Nucleus accumbens (tissue), 56 donors: ENCODE results near the gene NTRK3.
A peak's percentile ranks its signal among the peaks of the same experiment; 100 is the strongest.

ENCODE experiments used
- DNase-seq, 56 donors: peaks; one replicate each; lab custom pipeline; 2025; lab: John Stamatoyannopoulos, UW

NTRK3 gene

GRCh38 chr15:87955284-87955909 lies 301.1 kb downstream of the NTRK3 start:
- peak in 17 of 56 donors; percentile 3 to 72 (median 31) for DNase-seq

DNA sequence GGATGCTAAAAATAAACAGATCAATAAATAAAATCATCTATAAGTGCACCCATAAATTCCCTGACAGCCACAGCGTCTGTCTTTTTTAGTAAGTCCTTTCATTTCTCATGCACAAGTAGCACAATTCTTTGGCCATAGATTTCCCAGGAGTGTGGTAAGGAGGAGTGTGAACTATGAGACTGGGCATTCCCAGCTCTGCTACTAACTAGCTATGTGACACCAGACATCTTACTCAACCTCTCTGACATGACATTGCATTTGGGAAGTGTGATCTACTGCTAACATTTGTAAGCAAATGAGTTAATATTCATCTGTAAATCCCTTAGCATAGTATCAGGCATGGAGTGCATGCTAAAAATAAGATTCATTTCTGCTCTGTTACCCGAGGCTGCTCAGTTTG lies 301.7 kb downstream of the NTRK3 start:
- no peak for DNase-seq

DNA sequence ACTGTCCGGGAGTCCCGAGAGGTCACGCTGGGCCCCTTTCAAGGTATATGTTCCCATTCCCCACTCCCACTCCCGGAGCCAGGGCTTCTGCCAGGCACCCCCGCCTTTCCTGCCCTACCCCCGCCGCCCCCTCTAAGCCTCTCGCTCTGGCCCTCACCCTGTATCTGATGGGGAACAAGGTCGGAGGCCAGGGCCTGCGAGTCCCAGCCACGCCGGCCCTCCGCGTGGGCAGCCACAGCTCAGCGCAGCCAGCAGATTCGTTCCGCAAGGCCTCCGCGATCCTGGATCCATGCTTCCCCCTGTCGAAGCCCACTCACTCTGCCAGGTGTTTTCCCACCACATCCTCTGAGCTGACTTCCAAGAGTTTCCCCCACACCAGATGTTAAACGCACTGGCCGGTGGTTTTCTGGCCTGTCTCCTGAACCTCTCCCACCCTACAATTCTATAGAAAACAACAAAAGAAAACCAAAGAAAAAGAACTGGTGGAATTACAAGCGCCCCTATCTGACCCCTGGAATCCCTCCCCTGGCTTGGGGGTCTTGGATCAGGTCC lies 303.7 kb downstream of the NTRK3 start:
- DNase-seq = no peak

DNA sequence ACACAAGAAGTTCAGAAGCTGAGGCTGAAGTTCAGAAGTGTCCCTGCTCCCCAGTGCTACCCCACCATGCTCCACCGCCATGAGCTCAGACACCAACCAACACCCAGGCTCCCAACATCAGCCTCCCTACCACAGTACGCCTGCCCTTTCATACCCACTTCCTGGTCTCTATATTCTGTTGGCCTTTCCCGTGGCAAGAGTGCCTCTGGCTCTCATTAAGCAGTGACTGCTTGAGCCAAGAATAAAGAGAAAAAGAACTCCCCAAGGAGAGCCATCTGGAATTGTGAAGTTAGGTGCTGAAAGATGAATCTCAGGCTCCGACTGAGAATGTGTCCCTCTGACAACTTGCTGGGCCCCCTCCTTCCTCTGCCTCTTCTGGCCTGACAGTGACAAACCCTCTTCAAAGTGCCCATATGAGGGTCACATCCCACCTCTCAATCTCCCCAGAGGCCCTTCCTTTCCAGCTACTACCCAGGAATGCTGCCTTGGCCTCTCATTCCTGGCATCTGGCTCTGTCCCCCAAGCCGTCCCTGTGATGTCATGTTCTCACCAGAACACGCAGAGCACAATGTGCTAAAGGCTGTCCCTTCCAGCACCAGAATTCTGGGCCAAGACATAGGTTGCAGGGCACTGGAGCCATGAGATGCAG lies 306.8 kb downstream of the NTRK3 start:
- no peak for DNase-seq

DNA sequence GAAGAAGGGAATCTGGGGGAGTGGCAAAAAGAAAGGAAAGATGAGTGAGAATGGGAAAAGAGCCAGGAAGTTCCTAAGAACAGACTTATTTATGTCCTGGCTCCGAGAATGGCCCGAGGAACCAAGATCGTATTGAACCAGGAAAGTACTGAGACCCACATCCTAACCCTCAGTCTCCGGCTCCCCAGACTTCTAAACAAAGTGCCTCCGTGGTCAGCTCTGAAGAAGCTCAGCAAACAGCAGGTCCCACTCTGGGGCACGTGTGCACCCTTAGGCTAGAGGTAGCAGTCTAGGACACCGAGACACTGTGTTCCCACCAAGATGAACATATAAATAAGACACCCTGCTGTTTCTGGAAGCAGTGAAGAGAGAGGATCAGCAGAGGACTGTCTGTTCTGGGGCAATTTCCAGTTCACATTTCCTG lies 307.4 kb downstream of the NTRK3 start:
- DNase-seq = no peak

DNA sequence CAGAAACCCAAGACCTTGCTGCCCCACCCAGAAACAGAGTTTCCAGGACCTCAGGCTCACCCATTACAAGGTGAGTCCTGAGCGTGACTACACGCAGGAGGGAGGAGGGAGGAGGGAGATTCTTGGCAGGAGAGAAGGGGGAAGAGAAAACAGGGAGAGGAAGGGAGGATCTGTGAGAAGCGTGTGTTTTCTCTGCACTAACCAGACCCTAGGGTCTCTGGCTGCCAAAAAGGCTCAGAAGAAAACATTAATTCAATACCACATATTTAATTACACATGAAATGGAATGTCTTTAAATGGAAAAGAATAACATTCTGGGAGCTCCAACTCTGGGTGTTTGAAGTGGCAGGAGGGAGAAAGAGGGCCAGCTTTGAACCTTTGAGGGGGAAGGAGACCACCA lies 309.0 kb downstream of the NTRK3 start:
- DNase-seq = no peak

DNA sequence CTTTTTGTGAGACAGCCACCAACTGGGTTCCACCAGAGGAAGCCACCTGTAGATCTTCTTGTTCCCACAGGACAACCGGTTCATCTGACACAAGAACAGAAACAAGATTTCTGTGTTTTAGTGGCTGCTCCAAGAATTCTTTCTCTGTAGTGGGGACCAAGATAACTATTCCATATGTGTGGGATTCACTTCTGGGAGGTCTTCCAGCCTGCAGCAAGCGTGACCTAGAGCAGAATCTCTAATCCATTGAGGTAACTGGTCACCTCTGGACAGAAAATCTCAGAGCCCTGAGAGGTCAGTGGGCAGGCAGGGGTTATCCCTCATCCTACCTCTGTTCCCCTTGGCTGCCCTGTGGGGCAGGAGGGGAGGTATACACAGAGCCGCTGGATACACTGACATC lies 311.3 kb downstream of the NTRK3 start:
- no peak for DNase-seq

- no peak for DNase-seq
Measured at GRCh38 chr15:87944691-87945090, 311.8 kb downstream of the NTRK3 start.

DNA sequence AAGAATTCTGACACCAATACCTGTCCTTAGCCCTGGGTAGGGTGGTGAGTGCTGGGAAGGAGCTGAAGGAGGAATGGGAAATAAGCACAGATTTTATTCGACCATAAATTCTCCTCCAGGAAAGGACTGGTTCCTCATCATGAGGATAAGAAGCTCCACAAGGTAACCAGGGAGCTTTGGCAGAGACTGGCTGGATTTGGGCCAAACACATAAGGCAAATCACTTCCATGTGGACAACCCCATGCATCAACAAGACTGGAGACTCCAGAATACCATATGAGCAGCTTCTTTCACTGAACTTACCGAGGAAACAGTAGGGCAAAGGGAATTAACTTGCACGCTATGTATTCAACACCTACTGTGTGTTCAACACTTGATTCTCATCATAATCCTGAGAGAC lies 312.5 kb downstream of the NTRK3 start:
- no peak for DNase-seq

- no peak for DNase-seq
Measured at GRCh38 chr15:87943626-87944025, 312.9 kb downstream of the NTRK3 start.

DNA sequence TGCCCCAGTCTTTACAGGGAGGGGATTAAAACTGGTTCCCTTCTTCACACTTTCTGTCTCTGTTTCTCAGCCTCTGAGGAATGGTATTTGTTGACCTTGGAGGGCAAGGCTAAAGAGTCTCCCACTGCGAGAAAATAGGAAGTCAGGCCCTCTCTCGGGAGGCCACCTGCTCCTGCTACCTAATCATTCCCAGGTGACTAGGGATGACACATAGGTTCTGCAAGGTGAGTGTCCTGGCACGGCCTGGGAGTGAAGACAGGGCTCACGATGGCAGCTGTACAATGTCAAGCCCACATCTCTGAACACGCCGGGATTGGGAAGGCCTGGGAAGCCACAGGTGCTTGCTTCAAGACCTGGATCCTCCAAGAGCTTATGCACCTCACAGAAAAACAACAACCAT lies 314.2 kb downstream of the NTRK3 start:
- DNase-seq = no peak

DNA sequence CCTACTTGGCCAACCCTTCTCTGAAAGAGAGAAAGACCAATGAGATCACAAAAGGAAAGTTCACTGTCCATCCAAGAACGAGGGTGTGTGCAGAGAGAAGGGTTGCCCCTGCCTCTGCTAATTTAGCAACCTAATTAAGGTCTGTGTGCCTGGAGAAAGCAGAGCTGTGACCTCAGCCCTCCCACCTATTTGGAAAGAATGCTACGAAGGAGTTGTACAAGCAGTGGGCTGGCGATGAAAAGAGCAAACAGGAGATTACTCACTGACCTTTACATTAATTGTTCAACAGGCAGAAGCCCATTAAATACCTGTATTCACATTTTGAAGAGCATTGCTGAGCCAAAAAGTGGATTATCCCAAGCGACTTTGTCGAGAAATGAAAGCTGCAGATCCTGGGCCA lies 314.9 kb downstream of the NTRK3 start:
- no peak for DNase-seq

GRCh38 chr15:87940768-87941167 lies 315.8 kb downstream of the NTRK3 start:
- no peak for DNase-seq

GRCh38 chr15:87939848-87940457 lies 316.6 kb downstream of the NTRK3 start:
- DNase-seq = peak in 1 of 56 donors; percentile 12

DNA sequence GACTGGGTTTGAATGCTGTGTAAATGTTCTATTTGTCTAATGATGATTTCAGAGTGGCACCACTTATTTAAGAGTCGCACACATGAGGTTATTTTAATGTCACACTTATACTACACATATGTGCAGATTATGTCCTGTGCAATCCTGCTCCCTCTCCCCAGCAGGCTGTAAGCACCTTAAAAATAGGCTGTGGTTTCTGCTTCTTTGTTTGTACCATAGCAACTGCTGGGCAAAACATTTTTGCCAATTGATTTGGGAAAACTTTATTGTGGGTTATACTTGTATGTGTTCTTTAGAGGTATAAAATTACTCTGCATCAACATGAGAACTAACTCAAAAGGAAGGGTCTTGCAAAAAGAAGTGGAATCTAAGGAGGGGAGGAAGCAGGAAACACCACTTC lies 318.5 kb downstream of the NTRK3 start:
- no peak for DNase-seq

DNA sequence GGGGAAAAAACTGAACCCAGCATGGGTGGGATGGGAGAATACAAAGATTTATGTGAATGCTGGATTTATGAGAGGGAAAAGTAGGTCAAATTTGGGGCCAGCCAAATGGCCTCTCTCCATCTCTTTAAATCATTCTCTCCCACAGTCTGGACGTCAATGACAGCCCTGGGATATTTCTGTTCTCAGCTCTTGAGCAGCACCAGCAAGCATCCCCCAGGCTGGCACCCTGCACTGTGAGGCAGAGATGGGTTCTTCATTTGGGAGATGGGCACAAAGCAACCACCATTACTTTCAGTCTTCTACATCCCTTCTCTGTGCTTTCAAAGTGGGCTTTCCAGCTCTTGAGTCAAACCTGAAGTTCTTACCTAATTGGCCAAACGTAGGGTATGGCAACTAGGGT lies 321.0 kb downstream of the NTRK3 start:
- DNase-seq = no peak

- no peak for DNase-seq
Measured at GRCh38 chr15:87931584-87931983, 325.0 kb downstream of the NTRK3 start.

DNA sequence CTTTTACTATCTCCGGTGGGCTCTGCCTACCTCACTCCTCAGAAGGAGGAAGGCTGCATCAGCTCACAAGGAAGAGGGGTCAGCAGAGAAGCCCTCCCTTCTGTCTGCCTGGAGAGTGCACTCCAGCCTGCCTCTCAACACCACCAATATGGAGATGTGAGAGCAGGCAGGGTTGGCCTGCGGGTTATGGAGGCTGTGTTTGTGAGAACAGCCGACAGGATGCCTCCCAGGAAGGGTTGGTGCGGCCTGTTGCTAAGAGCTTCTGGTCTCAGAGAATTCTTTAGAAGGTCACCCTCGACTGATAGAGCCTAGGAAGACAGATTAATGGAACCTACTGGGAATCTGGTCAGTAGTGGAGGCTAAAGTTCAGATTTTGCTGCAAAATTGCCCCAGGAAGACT lies 326.1 kb downstream of the NTRK3 start:
- no peak for DNase-seq

- DNase-seq = no peak
Measured at GRCh38 chr15:87929841-87930240, 326.7 kb downstream of the NTRK3 start.

DNA sequence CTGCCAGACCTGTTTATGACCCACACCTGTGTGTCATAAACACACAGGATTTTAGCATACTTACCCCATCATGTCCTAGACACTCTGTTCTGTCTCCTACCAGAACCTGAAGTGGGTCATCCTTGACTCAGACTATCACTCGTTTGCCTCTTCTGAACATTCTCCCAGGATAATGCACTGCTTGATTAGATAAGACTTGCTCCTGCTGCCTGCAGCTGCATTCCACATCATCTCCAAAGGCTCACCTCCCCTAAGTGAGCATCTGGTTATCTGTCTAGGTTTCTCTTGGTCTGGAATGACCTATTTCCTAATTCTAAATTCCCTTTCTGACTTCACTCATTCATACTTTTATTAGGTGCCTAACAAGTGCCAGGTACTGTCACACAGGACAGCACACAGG lies 332.1 kb downstream of the NTRK3 start:
- no peak for DNase-seq

DNA sequence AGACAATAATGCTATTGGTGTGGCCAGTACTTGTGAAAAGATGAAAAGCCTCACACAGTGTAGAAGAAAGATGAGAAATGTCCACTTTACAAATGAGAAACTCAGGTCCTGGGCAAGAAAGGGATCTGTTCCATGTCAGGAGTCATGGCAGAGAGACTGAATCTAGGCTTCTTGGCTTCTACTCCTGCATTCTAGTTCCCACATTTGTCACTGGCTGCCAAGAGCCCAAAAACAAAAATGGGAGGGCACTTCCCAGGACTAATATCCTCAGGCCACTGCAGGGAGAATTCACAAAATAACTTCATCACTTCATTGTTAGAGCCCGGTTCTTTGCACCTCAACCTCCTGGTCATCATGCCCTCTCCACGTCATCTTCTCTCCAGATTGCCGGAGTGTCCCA lies 337.5 kb downstream of the NTRK3 start:
- DNase-seq = no peak

DNA sequence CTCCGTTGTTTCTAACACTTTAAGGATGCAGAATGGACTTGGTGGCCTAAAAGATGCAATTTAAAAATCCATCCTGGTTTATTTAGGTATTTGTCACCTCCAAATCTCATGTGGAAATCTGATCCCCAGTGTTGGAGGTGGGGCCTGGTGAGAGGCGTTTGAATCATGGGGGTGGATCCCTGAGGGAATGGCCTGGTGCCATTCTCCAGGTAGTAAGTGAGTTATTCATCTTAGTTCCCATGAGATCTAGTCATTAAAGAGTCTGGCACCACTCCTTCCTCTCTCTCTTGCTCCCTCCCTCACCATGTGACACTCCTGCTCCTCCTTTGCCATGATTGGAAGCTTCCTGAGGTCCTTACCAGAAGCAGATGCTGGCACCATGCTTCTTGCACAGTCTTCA lies 339.1 kb downstream of the NTRK3 start:
- DNase-seq = no peak
